ENCODE results near the gene HOMER1.

- TF ChIP-seq TAF1 (IDR thresholded peaks at IDR 0.05; ENCODE audit: borderline replicate concordance, low read depth, low read length) (no peak), POLR2AphosphoS5 (IDR thresholded peaks at IDR 0.05; ENCODE audit: low read depth, low read length) (no peak), POLR2A (IDR thresholded peaks at IDR 0.05; ENCODE audit: low read depth, low read length) (no peak)
Observed at GRCh38 chr5:79454043-79454442, 59.9 kb downstream of the HOMER1 start.
